GM19239 (cell line): ENCODE data around the gene C5orf22.
"Not testable (repeated sequence)": the region's sequence is repeated elsewhere in the genome, so short reads cannot be mapped to it uniquely, and the experiment has no call there.

ENCODE experiments used
- DNase-seq: peaks from one replicate; pipeline ENCODE4 v3.0.0; 2011; ENCODE audit warnings: low spot score; ENCODE audit not compliant: insufficient read length
- FAIRE-seq: peaks from 2 replicates; lab custom pipeline; 2011; peaks lifted over from hg19 to GRCh38; lab: Jason Lieb, UNC

Gene C5orf22

GRCh38 chr5:31531888-31532547 is at the start of gene C5orf22, which contains the start of gene DROSHA:
C5orf22 (plus strand) TSS chr5:31532301; CDS start chr5:31532393, 92 bp downstream.
DROSHA (minus strand) TSS chr5:31532093; CDS start chr5:31529059, 3,034 bp downstream.
- FAIRE-seq (peak; percentile 91), DNase-seq (peak; percentile 71)

GRCh38 chr5:31485376-31486207 is 46.5 kb upstream of the C5orf22 start:
- no peak for FAIRE-seq
- no peak for DNase-seq

- FAIRE-seq (no peak), DNase-seq (no peak)
These were observed 45.7 kb upstream of the C5orf22 start for GRCh38 chr5:31486441-31486840.

- FAIRE-seq, result no peak
- no peak for DNase-seq
These were observed 44.6 kb upstream of the C5orf22 start for GRCh38 chr5:31487506-31487905.

- FAIRE-seq (no peak), DNase-seq (no peak)
These were observed 39.2 kb upstream of the C5orf22 start for GRCh38 chr5:31492869-31493268.

- no peak for DNase-seq
- no peak for FAIRE-seq
These were observed 36.8 kb upstream of the C5orf22 start for GRCh38 chr5:31495336-31495735.

GRCh38 chr5:31496301-31496700 is 35.8 kb upstream of the C5orf22 start:
- FAIRE-seq, result no peak
- DNase-seq, result no peak

- FAIRE-seq (no peak), DNase-seq (no peak)
These were observed 35.2 kb upstream of the C5orf22 start for GRCh38 chr5:31496891-31497290.

GRCh38 chr5:31500256-31500655 is 31.8 kb upstream of the C5orf22 start:
- DNase-seq (no peak), FAIRE-seq (no peak)

GRCh38 chr5:31502506-31502905 is 29.6 kb upstream of the C5orf22 start:
- FAIRE-seq (no peak), DNase-seq (no peak)

GRCh38 chr5:31504529-31504928 is 27.6 kb upstream of the C5orf22 start:
- DNase-seq (no peak), FAIRE-seq (no peak)

- no peak for FAIRE-seq
These were observed 20.8 kb upstream of the C5orf22 start for GRCh38 chr5:31511305-31511704.

GRCh38 chr5:31516802-31517201 is 15.3 kb upstream of the C5orf22 start:
- DNase-seq (no peak), FAIRE-seq (no peak)

More at GRCh38 chr5:31511305-31511704, 20.8 kb upstream of the C5orf22 start:
- no peak for DNase-seq

GRCh38 chr5:31523041-31523440 is 9.1 kb upstream of the C5orf22 start:
- DNase-seq, result no peak
- FAIRE-seq, result no peak

- DNase-seq (no peak), FAIRE-seq (no peak)
These were observed 1.4 kb upstream of the C5orf22 start for GRCh38 chr5:31530541-31531265.

GRCh38 chr5:31531543-31531887 is 586 bp upstream of the C5orf22 start:
- DNase-seq (no peak), FAIRE-seq (no peak)

GRCh38 chr5:31534527-31535046 is 2.5 kb downstream of the C5orf22 start:
- FAIRE-seq (no peak), DNase-seq (no peak)

- FAIRE-seq (no peak), DNase-seq (no peak)
These were observed 4.8 kb downstream of the C5orf22 start for GRCh38 chr5:31536873-31537272.

- FAIRE-seq (no peak), DNase-seq (no peak)
These were observed 5.2 kb downstream of the C5orf22 start for GRCh38 chr5:31537349-31537748.

GRCh38 chr5:31537851-31538250 is 5.8 kb downstream of the C5orf22 start:
- DNase-seq (no peak), FAIRE-seq (no peak)

GRCh38 chr5:31549114-31549513 is 17.0 kb downstream of the C5orf22 start:
- FAIRE-seq, DNase-seq: not testable (repeated sequence)
